ENCODE measurements around the gene C3AR1. TPM values are rescaled to one million over a fixed set of nuclear protein-coding genes. Genes with fewer than 3 reads are reported as not detected.

Gene C3AR1
- total and polyA plus RNA-seq, 2 of the 13 experiments (the other 11 are each of a cell fraction or from before 2014, with no cell fraction given) = not detected

GRCh38 chr12:8026291-8026900, 39.8 kb downstream of the C3AR1 start (continued):
- TF ChIP-seq GMEB1 (CRISPR knock-in tag; IDR thresholded peaks at IDR 0.05; ENCODE audit: borderline replicate concordance) (no peak; the same call in 1 of the 2 replicates), AGO1 (IDR thresholded peaks at IDR 0.05; ENCODE audit: low read depth, low read length, poor library complexity, severe bottlenecking) (no peak), JUN (CRISPR knock-in tag; IDR thresholded peaks at IDR 0.05) (0 out of 2 replicates have a peak, but pooled peaks have one; percentile 30), RARA (CRISPR knock-in tag; IDR thresholded peaks at IDR 0.05) (no peak), ZNF552 (CRISPR knock-in tag; IDR thresholded peaks at IDR 0.05; ENCODE audit: borderline replicate concordance) (no peak), MYPOP (CRISPR knock-in tag; IDR thresholded peaks at IDR 0.05) (no peak), SRY (CRISPR knock-in tag; IDR thresholded peaks at IDR 0.05) (no peak; the same call in 1 of the 2 replicates), ZBTB4 (CRISPR knock-in tag; IDR thresholded peaks at IDR 0.05; ENCODE audit: borderline replicate concordance) (no peak), TBP (CRISPR knock-in tag; IDR thresholded peaks at IDR 0.05) (no peak), POLR2AphosphoS2 (IDR thresholded peaks at IDR 0.05; ENCODE audit: low read depth, low read length) (no peak), TAF1 (CRISPR knock-in tag; IDR thresholded peaks at IDR 0.05) (no peak), RCOR2 (CRISPR knock-in tag; IDR thresholded peaks at IDR 0.05) (no peak), BATF2 (CRISPR knock-in tag; IDR thresholded peaks at IDR 0.05) (no peak), ZNF225 (CRISPR knock-in tag; IDR thresholded peaks at IDR 0.05) (no peak), KAT2B (IDR thresholded peaks at IDR 0.05; ENCODE audit: borderline replicate concordance, low read depth, low read length) (no peak), YY1 (IDR thresholded peaks at IDR 0.05; ENCODE audit: insufficient read depth, insufficient replicate concordance, low read depth, low read length) (no peak), ZNF367 (CRISPR knock-in tag; IDR thresholded peaks at IDR 0.05; ENCODE audit: borderline replicate concordance) (no peak), CBX5 (CRISPR knock-in tag; IDR thresholded peaks at IDR 0.05; ENCODE audit: borderline replicate concordance) (no peak; the same call in 1 of the 2 replicates), DNMT1 (CRISPR knock-in tag; IDR thresholded peaks at IDR 0.05) (no peak)

Data from HepG2 (cell line).